IPS DF 19.7 (cell line): ENCODE results near the gene UBR3.
"Not testable (repeated sequence)": the region's sequence is repeated elsewhere in the genome, so short reads cannot be mapped to it uniquely, and the experiment has no call there.

Experiments used
- DNase-seq: peaks from one replicate; pipeline ENCODE4 v3.0.0-alpha.2; 2013; ENCODE audit warnings: low read depth, low spot score

The UBR3 gene

GRCh38 chr2:169868951-169869350 lies 41.7 kb downstream of the UBR3 start:
- DNase-seq = no peak

GRCh38 chr2:169871369-169871768 lies 44.1 kb downstream of the UBR3 start:
- not testable (repeated sequence) for DNase-seq

DNA sequence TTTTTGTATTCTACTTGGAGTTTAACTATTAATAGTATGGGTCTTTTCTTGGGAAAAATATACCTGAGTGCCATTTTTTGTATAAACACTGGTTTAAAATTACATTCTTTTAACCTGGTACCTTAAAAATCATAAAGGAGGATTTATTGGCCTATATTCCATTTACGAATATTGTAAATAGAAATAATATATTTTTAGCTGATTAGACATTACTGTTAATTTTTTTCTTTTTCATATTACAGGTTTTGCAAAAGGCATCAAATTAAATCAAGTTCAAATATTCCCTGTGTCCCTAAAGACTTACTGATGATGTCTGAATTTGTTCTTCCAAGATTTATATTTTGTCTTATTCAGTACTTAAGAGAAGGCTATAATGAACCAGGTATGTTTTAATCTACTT lies 44.7 kb downstream of the UBR3 start:
- no peak for DNase-seq

GRCh38 chr2:169877398-169877797 lies 50.1 kb downstream of the UBR3 start:
- DNase-seq = no peak

GRCh38 chr2:169887120-169887519 lies 59.9 kb downstream of the UBR3 start:
- DNase-seq = no peak

- no peak for DNase-seq
Measured at GRCh38 chr2:169891593-169892298, 64.5 kb downstream of the UBR3 start.

DNA sequence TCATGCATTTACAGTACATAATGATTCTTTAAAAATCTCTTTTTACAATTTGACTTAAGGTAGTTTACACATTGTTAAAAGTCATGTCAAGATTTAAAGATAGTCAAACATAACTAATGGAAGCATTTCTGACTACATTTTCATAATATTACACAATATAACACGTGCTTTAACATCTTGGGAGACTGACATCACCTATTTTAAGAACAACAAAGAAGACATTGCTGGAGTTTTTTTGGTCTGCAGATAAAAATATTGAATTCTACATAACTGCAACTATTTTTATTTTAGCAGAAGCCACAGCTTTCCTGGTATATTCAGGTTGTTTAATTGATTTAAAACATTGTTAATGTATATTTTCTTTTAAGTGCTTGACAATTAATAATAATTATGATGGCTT lies 65.7 kb downstream of the UBR3 start:
- DNase-seq = no peak

- DNase-seq = no peak
Measured at GRCh38 chr2:169895294-169895985, 68.2 kb downstream of the UBR3 start.

DNA sequence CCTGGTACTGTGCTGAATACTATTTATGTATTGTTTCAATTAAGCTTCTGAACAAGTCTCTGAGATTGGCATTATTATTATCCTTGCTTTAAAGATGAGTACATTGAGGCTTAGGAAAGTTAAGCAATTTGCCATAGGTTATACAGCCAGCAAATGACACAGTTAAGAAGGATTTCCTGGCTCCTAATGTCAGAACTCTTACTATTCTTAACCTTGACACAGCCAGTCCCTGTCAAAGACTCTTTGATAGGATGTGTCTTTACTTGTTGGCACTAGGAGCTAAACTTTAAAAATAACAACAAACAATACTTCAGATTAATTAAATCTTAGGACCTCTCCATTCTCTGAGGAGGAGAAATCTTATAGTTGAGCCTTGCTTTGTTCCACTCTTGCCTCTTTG lies 70.6 kb downstream of the UBR3 start:
- no peak for DNase-seq

GRCh38 chr2:169900103-169900502 lies 72.8 kb downstream of the UBR3 start:
- not testable (repeated sequence) for DNase-seq

DNA sequence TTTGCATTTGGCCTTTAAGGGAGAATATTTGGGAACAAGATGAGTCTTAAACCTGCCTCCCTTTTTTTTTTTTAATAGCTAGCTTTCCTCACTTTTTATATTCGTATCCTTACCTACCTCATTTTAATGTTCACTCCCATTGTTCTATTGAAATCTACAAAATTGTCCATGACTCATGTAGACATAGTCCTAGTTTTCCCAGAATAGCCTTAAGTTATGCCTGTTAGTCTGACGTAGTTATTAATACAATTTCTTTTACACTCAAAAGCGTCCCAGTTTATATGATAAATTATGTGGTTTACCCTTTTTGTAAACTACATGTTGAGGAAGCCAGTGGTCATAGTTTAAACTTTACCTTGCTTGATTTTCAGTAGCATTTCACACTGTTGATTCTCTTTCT lies 73.4 kb downstream of the UBR3 start:
- no peak for DNase-seq

- DNase-seq = no peak
Measured at GRCh38 chr2:169906731-169907130, 79.5 kb downstream of the UBR3 start.

DNA sequence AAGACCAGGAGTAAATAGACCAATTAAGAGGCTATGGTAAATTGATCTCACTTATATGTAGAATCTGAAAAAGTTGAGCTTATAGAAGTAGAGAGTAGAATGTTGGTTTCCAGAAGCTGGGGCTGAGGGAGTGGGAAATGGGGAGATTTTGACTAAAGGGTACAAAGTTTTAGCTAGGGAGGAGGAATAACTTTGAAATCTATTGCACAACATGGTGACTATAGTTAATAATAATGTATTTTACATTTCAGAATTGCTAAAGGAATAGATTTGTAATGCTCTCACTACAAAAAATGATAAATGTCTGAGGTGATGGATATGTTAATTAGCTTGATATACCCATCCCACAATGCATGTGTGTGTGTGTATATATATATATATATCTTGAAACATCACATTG lies 82.1 kb downstream of the UBR3 start:
- no peak for DNase-seq

DNA sequence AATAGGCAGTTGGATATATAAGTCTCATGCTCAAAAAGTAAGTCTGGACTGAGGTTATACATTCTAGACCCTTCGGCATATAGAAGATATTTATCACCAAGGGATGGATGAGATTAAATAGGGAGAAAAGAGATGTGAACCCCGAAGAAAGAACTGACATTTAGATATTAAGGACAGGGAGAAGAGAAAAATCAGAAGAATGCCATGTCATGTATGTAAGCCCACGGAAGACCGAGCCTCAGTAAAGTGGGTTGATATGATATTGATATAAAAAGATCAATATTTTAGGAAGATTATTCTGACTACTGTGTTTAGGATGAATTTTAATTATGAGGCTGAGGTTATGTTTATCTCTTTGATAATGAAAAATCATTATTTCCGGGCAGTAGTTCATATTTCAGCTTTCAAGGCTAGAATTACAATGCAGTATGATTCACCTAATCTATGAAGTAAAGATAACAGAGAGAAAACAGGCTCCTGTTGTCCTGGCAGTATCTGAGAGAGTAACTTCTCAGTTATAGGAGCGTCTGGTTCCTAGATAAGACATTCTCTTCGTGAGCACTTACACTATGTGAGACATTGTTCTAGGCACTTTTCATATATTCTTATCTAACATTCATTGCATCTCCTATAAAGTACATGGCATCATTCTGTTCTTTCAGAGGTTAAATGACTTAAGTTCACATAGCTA lies 83.0 kb downstream of the UBR3 start:
- no peak for DNase-seq

- no peak for DNase-seq
Measured at GRCh38 chr2:169911119-169911518, 83.9 kb downstream of the UBR3 start.

DNA sequence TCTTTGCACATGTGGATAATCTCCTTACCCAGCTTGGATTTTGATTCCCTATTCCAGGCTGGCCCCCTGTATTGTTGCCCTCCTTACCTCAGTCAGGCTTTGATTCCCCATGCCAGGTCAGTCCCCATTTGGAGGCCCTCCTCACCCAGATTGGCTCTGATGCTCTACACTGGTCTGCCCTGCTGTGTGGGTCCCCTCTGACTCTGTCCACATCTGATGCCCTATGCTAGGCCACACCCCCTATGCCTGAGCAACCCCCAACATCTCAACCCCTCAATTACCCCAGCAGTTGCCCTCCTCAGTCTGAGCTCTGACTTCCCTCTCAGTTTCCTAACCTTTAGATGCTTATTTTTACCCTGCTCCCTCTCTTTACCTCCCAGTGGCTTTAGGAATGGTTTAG lies 89.4 kb downstream of the UBR3 start:
- no peak for DNase-seq

- DNase-seq = no peak
Measured at GRCh38 chr2:169923977-169924376, 96.7 kb downstream of the UBR3 start.

DNA sequence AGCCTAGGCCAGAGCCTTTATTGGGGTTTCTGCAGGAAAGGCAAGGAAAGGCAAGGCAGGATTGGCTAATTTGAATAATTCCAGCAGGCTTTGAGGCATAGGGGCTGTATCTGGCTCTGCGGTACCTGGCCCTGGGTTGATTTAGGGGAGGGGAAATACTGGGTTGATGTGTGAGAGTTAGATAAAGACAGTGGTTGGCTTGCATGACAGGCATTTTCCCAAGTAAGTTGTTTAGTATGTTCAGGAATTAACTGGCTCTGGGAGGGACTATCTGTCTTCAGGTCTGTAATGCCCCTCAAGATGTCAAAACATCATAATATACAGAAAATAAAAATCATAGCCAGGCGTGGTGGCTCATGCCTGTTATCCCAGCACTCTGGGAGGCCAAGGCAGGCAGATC lies 98.7 kb downstream of the UBR3 start:
- no peak for DNase-seq

DNA sequence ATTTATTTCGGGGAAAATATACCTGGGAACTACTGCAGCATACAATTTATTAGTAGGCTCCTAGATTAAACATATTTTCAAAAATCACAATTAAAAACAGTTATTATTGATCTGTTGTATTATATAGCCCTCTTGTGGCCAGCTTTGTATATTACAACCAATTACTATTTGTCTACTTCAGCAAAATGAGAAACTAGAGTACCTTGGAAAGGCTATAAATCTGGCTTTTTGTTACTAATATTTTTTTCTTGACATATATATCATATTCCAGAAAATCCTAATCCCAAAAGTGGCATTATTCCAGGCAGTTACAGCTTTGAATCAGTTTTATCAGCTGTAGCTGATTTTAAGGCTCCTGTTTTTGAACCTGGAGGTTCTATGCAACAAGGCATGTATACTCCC lies 101.2 kb downstream of the UBR3 start:
- no peak for DNase-seq

DNA sequence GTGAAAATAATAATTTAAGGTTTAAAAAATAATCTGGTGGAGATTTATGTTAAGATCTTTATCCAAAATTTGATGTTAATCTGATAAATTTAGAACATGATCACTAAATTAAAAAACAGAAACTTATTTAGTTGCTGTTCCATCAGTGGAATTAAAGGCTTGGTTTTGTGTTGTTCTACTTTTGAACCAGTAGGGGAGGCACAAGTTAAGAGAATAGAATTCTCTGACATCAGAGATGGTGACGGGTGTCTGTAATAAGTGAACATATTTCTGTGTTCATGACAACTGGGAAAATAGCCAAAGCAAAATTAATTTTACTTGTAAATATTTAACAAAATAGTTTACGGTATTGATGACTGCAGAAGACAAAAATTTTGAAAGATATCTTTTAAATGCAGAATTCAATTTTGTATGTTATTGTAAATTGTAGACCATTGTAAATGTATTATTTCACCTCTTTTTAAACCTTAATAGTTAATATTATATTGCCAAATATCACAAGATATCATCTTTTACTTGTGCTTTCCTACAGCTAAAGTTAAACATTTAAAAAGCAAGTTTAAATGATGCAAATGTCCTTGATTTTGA lies 106.0 kb downstream of the UBR3 start:
- no peak for DNase-seq

- not testable (repeated sequence) for DNase-seq
Measured at GRCh38 chr2:169936652-169937051, 109.4 kb downstream of the UBR3 start.

DNA sequence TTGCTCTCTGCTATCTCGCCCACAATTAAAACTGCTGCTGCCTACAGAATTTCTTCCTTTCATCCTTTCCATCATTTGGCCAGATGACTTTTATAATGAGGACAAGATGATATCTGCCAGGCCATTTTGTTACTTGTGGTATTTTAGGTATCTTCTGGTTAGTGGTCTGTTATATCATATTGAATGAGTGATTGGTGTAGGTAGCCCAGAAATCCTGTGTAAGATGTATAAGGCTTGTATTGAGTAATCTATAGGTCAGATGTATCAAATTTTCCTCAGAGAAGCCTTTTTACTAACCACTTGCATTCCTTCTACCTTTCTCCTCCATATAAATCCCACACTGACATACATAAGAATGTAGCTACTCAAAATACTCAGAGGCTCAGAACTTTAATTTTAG lies 118.3 kb downstream of the UBR3 start:
- DNase-seq = no peak

DNA sequence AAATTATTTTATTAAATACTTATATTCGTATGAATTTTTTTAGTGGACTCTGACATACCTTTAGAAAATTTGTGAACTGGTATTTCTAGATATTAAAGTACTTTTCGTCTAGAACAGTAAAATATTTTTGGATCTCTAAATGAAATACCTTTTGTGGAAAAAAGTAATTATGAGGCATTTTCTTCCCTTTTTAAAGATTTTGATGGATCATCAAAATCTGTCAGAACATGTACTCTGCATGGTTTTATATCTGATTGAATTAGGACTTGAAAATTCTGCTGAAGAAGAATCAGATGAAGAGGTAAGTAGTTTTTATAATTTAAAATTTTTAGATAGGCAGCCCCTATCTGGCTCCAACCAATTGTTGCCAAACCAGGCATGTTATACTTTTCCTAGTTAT lies 118.8 kb downstream of the UBR3 start:
- DNase-seq = no peak
